K562 (cell line): ENCODE data around the gene CADPS2. TPM values are rescaled to one million over a fixed set of nuclear protein-coding genes. Genes with fewer than 3 reads are reported as not detected.

Experiments
- ATAC-seq: fragments of 200-7000 bp; cut with Tn5 transposase; 3 replicates; pipeline ENCODE4 v1.9.1; 2020; ENCODE audit warnings: moderate library complexity
- BruUV-seq: library from RNA; stranded (reverse); fragments of 400-500 nt; replicated peaks from 2 replicates; lab custom pipeline; 2021; lab: Mats Ljungman, UMichigan
- CTCF ChIA-PET: fragments of 300-600 bp; formaldehyde crosslinking; extraction: SDS; loops from one replicate; lab custom pipeline; 2021; ENCODE audit warnings: low intra/inter-chr PET ratio; lab: Yijun Ruan, JAX
- POLR2A ChIA-PET: fragments of 300-600, 350-650 bp; sonication (Branson Sonifier 250); formaldehyde crosslinking; extraction: SDS; loops from one replicate; lab custom pipeline; 2021; ENCODE audit warnings: antibody characterized with exemption, inconsistent platforms; lab: Yijun Ruan, JAX
- DNase-seq, 4 experiments: peaks; one replicate each; pipeline versions ENCODE4 v3.0.0 to v3.0.0-alpha.2; 2011 to 2018; ENCODE audit warnings: low spot score in 3 of 4, mixed read lengths in 3 of 4; ENCODE audit errors: extremely low read depth in 1 of 4
- FAIRE-seq: peaks from 2 replicates; lab custom pipeline; 2011; peaks lifted over from hg19 to GRCh38; lab: Jason Lieb, UNC
- H2AFZ ChIP-seq: 2 replicates; pipeline ENCODE4 v1.6.0; 2011; ENCODE audit warnings: low read depth, low read length, control low read depth, inconsistent platforms
- H3K27ac ChIP-seq: fragments of 200-600 bp; 3 replicates; pipeline ENCODE4 v1.8.0; 2011; ENCODE audit warnings: low read depth, mild to moderate bottlenecking, control low read depth, inconsistent platforms, low read length, moderate library complexity, mixed read lengths; ENCODE audit errors: extremely low read depth
- H3K27me3 ChIP-seq, 2 experiments: fragments of 300-600 bp in 1 of 2; 2 replicates in 1 of 2; 3 replicates in 1 of 2; pipeline versions ENCODE4 v1.6.0 to v1.8.0; 2011; ENCODE audit warnings: inconsistent platforms in 2 of 2, low read length in 2 of 2, mild to moderate bottlenecking in 1 of 2, mixed read lengths in 1 of 2, moderate library complexity in 1 of 2; ENCODE audit not compliant: control insufficient read depth in 2 of 2, insufficient read depth in 2 of 2
- H3K36me3 ChIP-seq: fragments of 300-600 bp; 3 replicates; pipeline ENCODE4 v1.8.0; 2011; ENCODE audit warnings: mild to moderate bottlenecking, low read length, inconsistent platforms; ENCODE audit not compliant: control insufficient read depth, insufficient read depth
- H3K4me1 ChIP-seq, 2 experiments: fragments of 200-600 bp in 1 of 2; replicated peaks in 1 of 2; 2 replicates in 1 of 2; 3 replicates in 1 of 2; pipeline versions ENCODE4 v1.5.1 to v1.8.0; 2011; ENCODE audit warnings: inconsistent platforms in 2 of 2, low read length in 2 of 2, mild to moderate bottlenecking in 1 of 2, mixed read lengths in 1 of 2, moderate library complexity in 1 of 2; ENCODE audit not compliant: control insufficient read depth in 2 of 2, insufficient read depth in 2 of 2
- H3K4me2 ChIP-seq: 2 replicates; pipeline ENCODE4 v1.6.1; 2011; ENCODE audit warnings: low read length, control low read depth, inconsistent platforms, mixed read lengths; ENCODE audit not compliant: insufficient read depth
- H3K4me3 ChIP-seq: fragments of 200-600 bp; sonication (generic), shearing (Covaris generic); 2 replicates; pipeline ENCODE4 v1.5.1; 2016; ENCODE audit warnings: control low read depth, inconsistent platforms
- H3K79me2 ChIP-seq: fragments of 200-600 bp; 3 replicates; pipeline ENCODE4 v1.8.0; 2011; ENCODE audit warnings: low read length, inconsistent platforms; ENCODE audit not compliant: control insufficient read depth, insufficient read depth
- H3K9ac ChIP-seq, 2 experiments: 2 replicates each; pipeline versions ENCODE4 v1.6.0 to v1.6.1; 2011; ENCODE audit warnings: low read depth in 2 of 2, low read length in 2 of 2, control low read depth in 1 of 2, inconsistent platforms in 1 of 2, mild to moderate bottlenecking in 1 of 2, mixed read lengths in 1 of 2; ENCODE audit not compliant: insufficient read depth in 1 of 2
- H3K9me1 ChIP-seq: one replicate; pipeline ENCODE4 v1.6.0; 2011; ENCODE audit warnings: inconsistent platforms, mild to moderate bottlenecking, low read length, moderate library complexity; ENCODE audit not compliant: control insufficient read depth, insufficient read depth
- H3K9me3 ChIP-seq: replicated peaks from 2 replicates; pipeline ENCODE4 v1.5.1; 2011; ENCODE audit warnings: low read depth, low read length, inconsistent platforms; ENCODE audit not compliant: control insufficient read depth, insufficient read depth
- H4K20me1 ChIP-seq: replicated peaks from 2 replicates; pipeline ENCODE4 v1.6.1; 2011; ENCODE audit warnings: low read length, inconsistent platforms, mixed read lengths; ENCODE audit not compliant: control insufficient read depth, insufficient read depth
- CXXC5 ChIP-seq: fragments of 250-450 bp; sonication (Bioruptor Pico); IDR thresholded peaks from 2 replicates; pipeline ENCODE4 v1.8.0; 2022; ENCODE audit warnings: inconsistent platforms, mild to moderate bottlenecking, moderate library complexity
- ETV1 ChIP-seq: fragments of 450-650 bp; conservative IDR thresholded peaks from 2 replicates; pipeline ENCODE4 v1.6.1; 2016; ENCODE audit warnings: missing genetic modification characterization, control low read depth, low read depth, missing compliant biosample characterization
- FOXP1 ChIP-seq: sonication (generic); formaldehyde crosslinking; IDR thresholded peaks from 2 replicates; pipeline ENCODE4 v1.8.0; 2022; ENCODE audit warnings: mild to moderate bottlenecking, missing genetic modification reagents
- HCFC1 ChIP-seq: IDR thresholded peaks from 2 replicates; pipeline ENCODE4 v1.6.1; 2012; ENCODE audit warnings: low read depth, low read length, improper control_type of control experiment
- HLTF ChIP-seq: fragments of 450-650 bp; IDR thresholded peaks from 2 replicates; pipeline ENCODE4 v1.6.1; 2016
- NFIX ChIP-seq: fragments of 250-450 bp; sonication (Bioruptor Pico); IDR thresholded peaks from 2 replicates; pipeline ENCODE4 v1.4.0; 2020; ENCODE audit warnings: low read depth, mild to moderate bottlenecking, moderate library complexity
- RBM39 ChIP-seq: fragments of 200-400 bp; formaldehyde crosslinking; optimal IDR thresholded peaks from 2 replicates; pipeline ENCODE3; 2018; ENCODE audit warnings: low read depth, low read length
- SRF ChIP-seq, 2 experiments: fragments of 250-450, 450-650 bp in 1 of 2; sonication (Bioruptor Pico) in 1 of 2; sonication (generic) in 1 of 2; formaldehyde crosslinking; IDR thresholded peaks; 2 replicates each; pipeline versions ENCODE4 v1.5.0 to v1.5.1; 2020 to 2022; ENCODE audit warnings: mild to moderate bottlenecking in 1 of 2, missing genetic modification reagents in 1 of 2
- TARDBP ChIP-seq: fragments of 450-650 bp; IDR thresholded peaks from 2 replicates; pipeline ENCODE4 v1.6.1; 2016
- XRCC3 ChIP-seq: fragments of 450-650 bp; IDR thresholded peaks from 2 replicates; pipeline ENCODE4 v1.6.1; 2017; ENCODE audit warnings: mild to moderate bottlenecking, moderate library complexity
- ZNF77 ChIP-seq: fragments of 250-450 bp; sonication (Bioruptor Pico); IDR thresholded peaks from 2 replicates; pipeline ENCODE4 v1.5.0; 2020
- WGBS: fragments of 100-300 bp; shearing (Covaris generic); methylation state at CpG from one replicate; pipeline ENCODE4 v1.1.6; 2016; ENCODE audit warnings: low coverage, mixed read lengths; ENCODE audit not compliant: insufficient coverage; ENCODE audit errors: missing lambda C conversion rate; 5-methylcytosine and 5-hydroxymethylcytosine counted together
- in situ Hi-C: fragments of 300-500 bp; cut with MboI; formaldehyde crosslinking; loops from 4 replicates; pipeline ENCODE4 v1.15.0; 2018; ENCODE audit warnings: inconsistent platforms, mixed read lengths
- intact Hi-C: fragments of 100-400 bp; cut with micrococcal nuclease; formaldehyde crosslinking; loops from 2 replicates; pipeline ENCODE4 v1.14.2; 2022
- polyA plus RNA-seq, 8 experiments: library from polyadenylated mRNA; depleted of rRNA in 4 of 8; stranded (reverse) in 5 of 8; unstranded in 3 of 8; fragments of >200 nt; fragmentation: Nextera tagmentation in 2 of 8; fragmentation: Illumina TruSeq in 1 of 8; extraction: Ambion mirVana in 2 of 8; extraction: Trizol in 1 of 8; gene quantifications; 2 replicates each; pipeline versions ENCODE4 v1.2.1 to v1.2.3, GENCODE V29; 2011 to 2014; ENCODE audit warnings: inconsistent platforms in 1 of 8, missing spikeins in 1 of 8
- total RNA-seq, 7 experiments: library from RNA; depleted of rRNA in 6 of 7; stranded (reverse); fragments of >200 nt in 6 of 7; fragmentation: Illumina TruSeq in 2 of 7; extraction: Trizol in 2 of 7; gene quantifications; 2 replicates each; pipeline versions ENCODE4 v1.2.1 to v1.2.3, GENCODE V29; 2011 to 2021; ENCODE audit warnings: low replicate concordance in 1 of 7
- TF ChIP-seq, protein P1 (sequence below), 2 experiments: fragments of 450-650 bp; IDR thresholded peaks; 2 replicates each; pipeline ENCODE4 v1.6.1; 2016; ENCODE audit warnings: mild to moderate bottlenecking in 2 of 2, borderline replicate concordance in 1 of 2, low read depth in 1 of 2, moderate library complexity in 1 of 2
- TF ChIP-seq, protein P2 (sequence below): sonication (generic); formaldehyde crosslinking; IDR thresholded peaks from 2 replicates; pipeline ENCODE4 v1.5.0; 2020; ENCODE audit warnings: missing genetic modification reagents

Gene CADPS2
- total and polyA plus RNA-seq, 9 of the 15 experiments (the other 6 are each of a cell fraction or from before 2014, with no cell fraction given): 0.03 to 0.14 (median 0.04) TPM; not detected in 1

DNA sequence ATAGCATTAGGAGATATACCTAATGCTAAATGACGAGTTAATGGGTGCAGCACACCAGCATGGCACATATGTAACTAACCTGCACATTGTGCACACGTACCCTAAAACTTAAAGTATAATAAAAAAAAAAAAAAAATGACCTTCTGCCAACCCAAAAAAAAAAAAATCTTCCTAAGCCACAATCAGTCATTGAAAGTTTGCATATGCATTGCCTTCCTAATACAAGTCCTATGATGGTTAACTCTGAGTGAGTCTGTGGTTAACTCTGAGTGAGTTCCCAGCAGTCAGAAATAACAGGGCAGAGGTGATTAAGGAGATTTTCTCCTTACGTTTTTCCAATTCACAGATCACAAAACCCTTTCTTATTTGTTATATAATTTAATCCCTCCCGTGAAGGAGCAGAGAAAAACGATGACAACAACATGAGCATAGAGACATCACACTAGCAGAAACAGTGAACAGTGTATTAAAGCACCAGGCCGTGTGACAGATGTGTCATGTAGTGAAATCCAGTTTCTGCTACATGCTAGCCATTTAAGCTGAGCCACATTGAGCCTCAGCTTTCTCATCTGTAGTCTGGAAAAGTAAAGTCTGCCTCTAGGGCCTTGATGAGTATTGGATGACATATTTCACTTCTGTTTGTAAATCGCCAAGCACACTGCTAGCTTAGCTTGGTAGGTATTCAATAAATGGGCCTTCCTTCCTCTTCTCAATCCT lies 176.2 kb downstream of the CADPS2 start:
- no peak overlapping the region for H3K4me3 ChIP-seq
- WGBS: 0% methylated on average over 7 of the region's 7 CpGs
- H3K79me2 ChIP-seq: no peaks in the 10 kb centered on the region
- H3K27ac ChIP-seq: no peak overlapping the region
- in situ Hi-C loops (no loop called here), intact Hi-C loops (no loop called here)
- BruUV-seq: no TSS peak
- DNase-seq (no peak), ATAC-seq (no peak), FAIRE-seq (no peak)
- no peak overlapping the region for H2AFZ ChIP-seq
- peaks cover 5% of the 10 kb centered on the region; the same call in 1 of the 2 replicates for H3K9me3 ChIP-seq
- ChIA-PET CTCF (no interaction called here), POLR2A (no interaction called here)
- no peaks in the 10 kb centered on the region for H3K9me1 ChIP-seq
- H4K20me1 ChIP-seq: no peaks in the 10 kb centered on the region
- no peaks in the 10 kb centered on the region for H3K36me3 ChIP-seq
- H3K9ac ChIP-seq: no peak overlapping the region
- no peak overlapping the region for H3K4me2 ChIP-seq
- no peaks in the 10 kb centered on the region for H3K4me1 ChIP-seq
- H3K27me3 ChIP-seq: no peaks in the 10 kb centered on the region
- no peak for TF ChIP-seq ZNF77 (CRISPR knock-in tag)
- TF ChIP-seq NFIX (CRISPR knock-in tag): no peak
- no peak for TF ChIP-seq TARDBP
- TF ChIP-seq, protein P1, sequence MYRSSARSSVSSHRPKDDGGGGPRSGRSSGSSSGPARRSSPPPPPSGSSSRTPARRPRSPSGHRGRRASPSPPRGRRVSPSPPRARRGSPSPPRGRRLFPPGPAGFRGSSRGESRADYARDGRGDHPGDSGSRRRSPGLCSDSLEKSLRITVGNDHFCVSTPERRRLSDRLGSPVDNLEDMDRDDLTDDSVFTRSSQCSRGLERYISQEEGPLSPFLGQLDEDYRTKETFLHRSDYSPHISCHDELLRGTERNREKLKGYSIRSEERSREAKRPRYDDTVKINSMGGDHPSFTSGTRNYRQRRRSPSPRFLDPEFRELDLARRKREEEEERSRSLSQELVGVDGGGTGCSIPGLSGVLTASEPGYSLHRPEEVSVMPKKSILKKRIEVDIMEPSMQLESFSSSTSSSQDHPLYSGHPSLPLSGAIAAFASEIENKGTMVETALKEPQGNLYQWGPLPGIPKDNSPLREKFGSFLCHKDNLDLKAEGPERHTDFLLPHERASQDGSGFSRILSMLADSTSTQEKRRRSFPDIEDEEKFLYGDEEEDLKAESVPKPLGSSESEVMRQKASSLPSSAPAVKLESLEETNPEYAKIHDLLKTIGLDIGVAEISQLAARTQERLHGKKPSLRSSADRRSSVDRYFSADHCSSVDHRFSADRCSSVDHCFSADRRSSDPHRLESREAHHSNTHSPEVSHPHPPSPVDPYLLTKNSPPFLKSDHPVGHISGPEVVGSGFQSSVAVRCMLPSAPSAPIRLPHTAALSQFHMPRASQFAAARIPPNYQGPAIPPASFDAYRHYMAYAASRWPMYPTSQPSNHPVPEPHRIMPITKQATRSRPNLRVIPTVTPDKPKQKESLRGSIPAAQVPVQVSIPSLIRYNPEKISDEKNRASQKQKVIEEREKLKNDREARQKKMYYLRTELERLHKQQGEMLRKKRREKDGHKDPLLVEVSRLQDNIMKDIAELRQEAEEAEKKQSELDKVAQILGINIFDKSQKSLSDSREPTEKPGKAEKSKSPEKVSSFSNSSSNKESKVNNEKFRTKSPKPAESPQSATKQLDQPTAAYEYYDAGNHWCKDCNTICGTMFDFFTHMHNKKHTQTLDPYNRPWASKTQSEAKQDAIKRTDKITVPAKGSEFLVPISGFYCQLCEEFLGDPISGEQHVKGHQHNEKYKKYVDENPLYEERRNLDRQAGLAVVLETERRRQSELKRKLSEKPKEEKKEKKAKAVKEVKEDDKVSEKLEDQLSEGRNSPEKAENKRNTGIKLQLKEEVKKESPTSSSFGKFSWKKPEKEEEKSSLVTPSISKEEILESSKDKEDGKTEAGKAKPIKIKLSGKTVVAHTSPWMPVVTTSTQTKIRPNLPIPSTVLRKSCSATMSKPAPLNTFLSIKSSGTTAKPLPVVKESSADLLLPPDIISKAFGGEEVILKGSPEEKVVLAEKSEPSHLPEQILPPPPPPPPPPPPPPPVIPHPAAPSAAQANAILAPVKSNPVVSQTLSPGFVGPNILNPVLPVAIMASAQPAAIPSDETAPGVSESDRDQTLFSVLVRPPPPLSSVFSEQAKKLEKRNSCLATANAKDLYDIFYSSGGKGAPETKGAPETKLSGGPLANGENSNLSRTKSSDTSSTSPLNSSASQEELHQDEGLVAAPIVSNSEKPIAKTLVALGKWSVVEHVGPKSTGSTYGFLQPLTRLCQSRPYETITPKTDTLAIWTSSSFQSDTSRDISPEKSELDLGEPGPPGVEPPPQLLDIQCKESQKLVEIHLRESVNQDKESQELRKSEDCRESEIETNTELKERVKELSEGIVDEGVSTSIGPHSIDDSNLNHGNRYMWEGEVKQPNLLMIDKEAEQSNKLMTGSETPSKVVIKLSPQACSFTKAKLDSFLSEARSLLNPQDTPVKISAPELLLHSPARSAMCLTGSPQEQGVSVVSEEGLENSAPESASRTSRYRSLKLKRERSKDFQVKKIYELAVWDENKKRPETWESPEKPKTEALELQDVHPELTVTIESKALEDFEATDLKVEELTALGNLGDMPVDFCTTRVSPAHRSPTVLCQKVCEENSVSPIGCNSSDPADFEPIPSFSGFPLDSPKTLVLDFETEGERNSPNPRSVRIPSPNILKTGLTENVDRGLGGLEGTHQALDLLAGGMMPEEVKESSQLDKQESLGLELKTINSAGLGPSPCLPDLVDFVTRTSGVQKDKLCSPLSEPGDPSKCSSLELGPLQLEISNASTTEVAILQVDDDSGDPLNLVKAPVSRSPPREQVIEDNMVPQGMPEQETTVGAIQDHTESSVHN (IDR thresholded peaks at IDR 0.05; ENCODE audit: borderline replicate concordance in 1 of 2, low read depth in 1 of 2): no peak
- TF ChIP-seq ETV1: no peak
- no peak for TF ChIP-seq XRCC3
- no peak for TF ChIP-seq HCFC1
- TF ChIP-seq, protein P2, sequence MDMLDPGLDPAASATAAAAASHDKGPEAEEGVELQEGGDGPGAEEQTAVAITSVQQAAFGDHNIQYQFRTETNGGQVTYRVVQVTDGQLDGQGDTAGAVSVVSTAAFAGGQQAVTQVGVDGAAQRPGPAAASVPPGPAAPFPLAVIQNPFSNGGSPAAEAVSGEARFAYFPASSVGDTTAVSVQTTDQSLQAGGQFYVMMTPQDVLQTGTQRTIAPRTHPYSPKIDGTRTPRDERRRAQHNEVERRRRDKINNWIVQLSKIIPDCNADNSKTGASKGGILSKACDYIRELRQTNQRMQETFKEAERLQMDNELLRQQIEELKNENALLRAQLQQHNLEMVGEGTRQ (CRISPR knock-in tag): no peak
- no peak for TF ChIP-seq CXXC5 (CRISPR knock-in tag)
- no peak for TF ChIP-seq SRF (CRISPR knock-in tag; IDR thresholded peaks at IDR 0.05)
- TF ChIP-seq RBM39: no peak
- no peak for TF ChIP-seq FOXP1 (CRISPR knock-in tag)
- TF ChIP-seq HLTF: no peak
